H1 (cell line): ENCODE results near the gene ZNF691. TPM values are rescaled to one million over a fixed set of nuclear protein-coding genes. Genes with fewer than 3 reads are reported as not detected.
A peak's percentile ranks its signal among the peaks of the same experiment; 100 is the strongest.

Experiments used
- CTCF ChIA-PET: fragments of 300-600 bp; sonication (Branson Sonifier 250); formaldehyde crosslinking; loops from one replicate; lab custom pipeline; 2021; ENCODE audit not compliant: partially characterized antibody; lab: Charles Lee
- POLR2A ChIA-PET: fragments of 300-600 bp; sonication (Branson Sonifier 250); formaldehyde crosslinking; loops from one replicate; lab custom pipeline; 2021; ENCODE audit warnings: inconsistent platforms; ENCODE audit not compliant: partially characterized antibody; lab: Charles Lee
- DNase-seq, 2 experiments: peaks; one replicate each; pipeline versions ENCODE4 v3.0.0 to v3.0.0-alpha.2; 2010 to 2022; ENCODE audit warnings: low spot score in 2 of 2, low read depth in 1 of 2, mixed read lengths in 1 of 2
- FAIRE-seq: peaks from 2 replicates; lab custom pipeline; 2011; peaks lifted over from hg19 to GRCh38; lab: Jason Lieb, UNC
- H2AFZ ChIP-seq: 2 replicates; pipeline ENCODE4 v1.8.1; 2012; ENCODE audit warnings: low read length, inconsistent platforms
- H2AK5ac ChIP-seq: 2 replicates; pipeline ENCODE4 v1.6.1; 2013; ENCODE audit warnings: low read depth, low read length
- H2BK120ac ChIP-seq: replicated peaks from 2 replicates; pipeline ENCODE3; 2013; ENCODE audit warnings: low read depth, low read length, inconsistent platforms
- H2BK12ac ChIP-seq: 2 replicates; pipeline ENCODE4 v1.6.1; 2013; ENCODE audit warnings: low read depth, low read length
- H2BK15ac ChIP-seq: 2 replicates; pipeline ENCODE4 v1.6.1; 2013; ENCODE audit warnings: low read length
- H2BK20ac ChIP-seq: 2 replicates; pipeline ENCODE4 v1.6.1; 2013; ENCODE audit warnings: low read length
- H2BK5ac ChIP-seq: 2 replicates; pipeline ENCODE4 v1.6.1; 2013; ENCODE audit warnings: low read depth, low read length
- H3K14ac ChIP-seq: 2 replicates; pipeline ENCODE4 v1.6.1; 2013; ENCODE audit warnings: inconsistent platforms; ENCODE audit not compliant: insufficient read length
- H3K18ac ChIP-seq: 2 replicates; pipeline ENCODE4 v1.6.1; 2013; ENCODE audit warnings: low read length; ENCODE audit errors: extremely low read depth
- H3K23ac ChIP-seq: 2 replicates; pipeline ENCODE4 v1.6.1; 2013; ENCODE audit warnings: inconsistent platforms; ENCODE audit not compliant: insufficient read length
- H3K23me2 ChIP-seq: 2 replicates; pipeline ENCODE4 v1.6.1; 2013; ENCODE audit warnings: low read depth, low read length
- H3K27ac ChIP-seq: 2 replicates; pipeline ENCODE4 v1.6.1; 2011; ENCODE audit warnings: low read depth, low read length, inconsistent platforms
- H3K27me3 ChIP-seq, 4 experiments: replicated peaks in 1 of 4; 1 replicate in 1 of 4; 2 replicates in 3 of 4; pipeline versions ENCODE4 v1.6.1 to v1.8.1; 2011 to 2013; ENCODE audit warnings: low read length in 3 of 4, mild to moderate bottlenecking in 3 of 4, inconsistent platforms in 2 of 4, mixed read lengths in 2 of 4, moderate library complexity in 1 of 4; ENCODE audit not compliant: control insufficient read depth in 3 of 4, insufficient read depth in 3 of 4; ENCODE audit errors: extremely low read depth in 1 of 4
- H3K36me3 ChIP-seq, 4 experiments: 2 replicates each; pipeline versions ENCODE4 v1.6.1 to v1.8.1; 2011 to 2013; ENCODE audit warnings: mild to moderate bottlenecking in 4 of 4, low read length in 3 of 4, moderate library complexity in 2 of 4, control low read depth in 1 of 4, inconsistent platforms in 1 of 4; ENCODE audit not compliant: insufficient read depth in 4 of 4, control insufficient read depth in 2 of 4
- H3K4ac ChIP-seq: replicated peaks from 2 replicates; pipeline ENCODE3; 2013; ENCODE audit warnings: low read length, low read depth, mixed read lengths, inconsistent platforms; ENCODE audit not compliant: insufficient read length
- H3K4me1 ChIP-seq, 4 experiments: replicated peaks in 1 of 4; 1 replicate in 1 of 4; 2 replicates in 3 of 4; pipeline versions ENCODE4 v1.6.1 to v1.8.1; 2011 to 2013; ENCODE audit warnings: low read length in 3 of 4, inconsistent platforms in 2 of 4, mixed read lengths in 1 of 4; ENCODE audit not compliant: insufficient read depth in 4 of 4, control insufficient read depth in 3 of 4
- H3K4me2 ChIP-seq, 2 experiments: 2 replicates each; pipeline versions ENCODE4 v1.6.1 to v1.8.1; 2011 to 2013; ENCODE audit warnings: low read depth in 2 of 2, low read length in 2 of 2, control low read depth in 1 of 2, inconsistent platforms in 1 of 2, mild to moderate bottlenecking in 1 of 2; ENCODE audit not compliant: insufficient read depth in 1 of 2
- H3K4me3 ChIP-seq, 4 experiments: fragments of 200-600, 300-600 bp in 1 of 4; sonication (generic), shearing (Covaris generic), sonication (Bioruptor Twin) in 1 of 4; 2 replicates each; pipeline versions ENCODE4 v1.5.1 to v1.8.1; 2011 to 2016; ENCODE audit warnings: low read length in 4 of 4, low read depth in 3 of 4, control low read depth in 2 of 4, inconsistent platforms in 2 of 4, mild to moderate bottlenecking in 2 of 4, mixed read lengths in 1 of 4, moderate library complexity in 1 of 4; ENCODE audit not compliant: insufficient read depth in 2 of 4; ENCODE audit errors: extremely low read depth in 1 of 4
- H3K56ac ChIP-seq: replicated peaks from 2 replicates; pipeline ENCODE3; 2013; ENCODE audit warnings: low read depth, mild to moderate bottlenecking, mixed read lengths, low read length, inconsistent platforms; ENCODE audit not compliant: insufficient read length
- H3K79me1 ChIP-seq: 2 replicates; pipeline ENCODE4 v1.6.1; 2013; ENCODE audit warnings: low read depth, low read length, control low read depth
- H3K79me2 ChIP-seq, 2 experiments: 2 replicates each; pipeline versions ENCODE4 v1.6.1 to v1.8.1; 2012 to 2013; ENCODE audit warnings: low read length in 2 of 2, mild to moderate bottlenecking in 2 of 2, inconsistent platforms in 1 of 2; ENCODE audit not compliant: insufficient read depth in 2 of 2, control insufficient read depth in 1 of 2
- H3K9ac ChIP-seq, 4 experiments: replicated peaks in 1 of 4; 1 replicate in 1 of 4; 2 replicates in 3 of 4; pipeline versions ENCODE4 v1.6.1 to v1.8.1; 2011 to 2013; ENCODE audit warnings: low read depth in 3 of 4, low read length in 3 of 4, control low read depth in 2 of 4, mild to moderate bottlenecking in 2 of 4, moderate library complexity in 2 of 4, inconsistent platforms in 1 of 4; ENCODE audit errors: extremely low read depth in 1 of 4
- H3K9me3 ChIP-seq, 2 experiments: 2 replicates each; pipeline versions ENCODE4 v1.6.1 to v1.8.1; 2012 to 2013; ENCODE audit warnings: mild to moderate bottlenecking in 2 of 2, moderate library complexity in 2 of 2, control low read depth in 1 of 2, inconsistent platforms in 1 of 2, low read depth in 1 of 2, low read length in 1 of 2, mixed read lengths in 1 of 2; ENCODE audit not compliant: insufficient read depth in 2 of 2
- H4K20me1 ChIP-seq, 2 experiments: replicated peaks in 1 of 2; 2 replicates each; pipeline versions ENCODE3 to v1.8.1; 2011 to 2013; ENCODE audit warnings: inconsistent platforms in 2 of 2, low read length in 2 of 2, mild to moderate bottlenecking in 1 of 2; ENCODE audit not compliant: insufficient read depth in 2 of 2, control insufficient read depth in 1 of 2
- H4K5ac ChIP-seq: 2 replicates; pipeline ENCODE4 v1.6.1; 2013; ENCODE audit warnings: low read length, low read depth, mixed read lengths, inconsistent platforms; ENCODE audit not compliant: insufficient read length
- H4K8ac ChIP-seq: 2 replicates; pipeline ENCODE4 v1.8.0; 2013; ENCODE audit warnings: mild to moderate bottlenecking, moderate library complexity, low read length, inconsistent platforms; ENCODE audit not compliant: insufficient read depth; ENCODE audit errors: extremely low read depth
- H4K91ac ChIP-seq: replicated peaks from 2 replicates; pipeline ENCODE3; 2013; ENCODE audit warnings: low read length, mixed read lengths, inconsistent platforms; ENCODE audit not compliant: insufficient read length
- WGBS, 2 experiments: shearing (Covaris generic) in 1 of 2; methylation state at CpG; one replicate each; pipeline versions ENCODE4 v1.1.6 to v1.1.7; 2013 to 2015; ENCODE audit warnings: low lambda C conversion rate in 2 of 2, mixed read lengths in 2 of 2, inconsistent platforms in 1 of 2, low coverage in 1 of 2, missing lambda C conversion rate in 1 of 2; ENCODE audit not compliant: insufficient replicate concordance in 2 of 2, insufficient coverage in 1 of 2, insufficient read length in 1 of 2; ENCODE audit errors: extremely low coverage in 1 of 2, missing lambda C conversion rate in 1 of 2; 5-methylcytosine and 5-hydroxymethylcytosine counted together
- polyA plus RNA-seq, 7 experiments: library from polyadenylated mRNA; depleted of rRNA in 3 of 7; stranded (reverse) in 5 of 7; unstranded in 2 of 7; fragments of >200 nt in 5 of 7; fragments of 200-250 nt in 2 of 7; gene quantifications; 1 replicate in 5 of 7; 2 replicates in 1 of 7; 4 replicates in 1 of 7; pipeline versions ENCODE4 v1.2.1 to v1.2.3, GENCODE V29; 2011 to 2013; ENCODE audit warnings: missing spikeins in 2 of 7, mixed read lengths in 2 of 7
- total RNA-seq: library from RNA; stranded (reverse); fragmentation: NEBNext Ultra II Directional; extraction: Animal tissue kit (Norgen Biotek cat#: 25700); gene quantifications from 2 replicates; pipeline ENCODE4 v1.2.1, GENCODE V29; 2021
- TF ChIP-seq, protein P1 (sequence below), 3 experiments: IDR thresholded peaks; 1 replicate in 2 of 3; 2 replicates in 1 of 3; pipeline versions ENCODE4 v1.5.1 to v1.6.1; 2011; ENCODE audit warnings: low read length in 3 of 3, mild to moderate bottlenecking in 3 of 3, inconsistent platforms in 2 of 3, low read depth in 1 of 3, moderate library complexity in 1 of 3; ENCODE audit not compliant: insufficient read depth in 1 of 3; ENCODE audit errors: control extremely low read depth in 1 of 3

The ZNF691 gene
- total and polyA plus RNA-seq, 2 of the 8 experiments (the other 6 are each of a cell fraction or from before 2014, with no cell fraction given), result 19.5 TPM

DNA sequence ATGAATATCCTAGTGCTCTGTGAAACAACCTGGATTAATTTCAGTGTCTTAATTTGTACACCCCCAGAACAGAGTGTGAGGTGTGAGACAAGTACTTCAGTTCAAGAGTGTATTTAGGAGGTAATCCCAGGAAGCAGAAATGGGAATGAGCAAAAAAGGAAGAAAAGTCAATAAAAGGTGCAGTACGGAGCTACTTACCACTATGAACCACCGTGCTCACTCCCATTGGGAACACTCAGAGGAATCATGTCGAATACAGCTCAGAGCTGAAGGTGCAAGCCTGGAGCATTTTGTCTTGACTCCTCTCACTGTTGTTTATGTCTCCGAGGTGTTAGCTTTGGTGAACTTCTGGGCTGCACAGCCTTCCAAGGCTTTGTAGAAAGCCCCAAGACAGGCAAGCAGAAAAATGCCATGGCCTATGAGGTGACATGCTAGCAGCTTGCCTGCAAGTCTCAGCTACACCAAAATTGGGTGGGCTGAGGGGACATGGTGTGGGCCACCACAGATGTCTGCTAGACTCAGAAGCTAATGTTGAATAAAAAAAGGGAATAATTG lies 21.9 kb upstream of the ZNF691 start:
- FAIRE-seq (no peak), DNase-seq (peak in 1 of 2 experiments; percentile 33)
- H3K9me3 ChIP-seq, result no peaks in the 10 kb centered on the region
- WGBS, 2 experiments, result 82% methylated on average over 4 of the region's 4 CpGs; no CpG with 5 or more reads in 1 of the 2 experiments
- H3K9ac ChIP-seq, result no peak overlapping the region
- no peak overlapping the region for H4K91ac ChIP-seq
- H3K56ac ChIP-seq, result no peak overlapping the region
- H3K36me3 ChIP-seq, result no peaks in the 10 kb centered on the region
- H2AFZ ChIP-seq, result no peak overlapping the region
- H3K4me1 ChIP-seq, result peaks cover 0 to 3% (median 1%) of the 10 kb centered on the region in 4 experiments; a peak in 1 of 7 replicates
- no peaks in the 10 kb centered on the region for H3K23me2 ChIP-seq
- H3K18ac ChIP-seq, result no peak overlapping the region
- H3K14ac ChIP-seq, result no peak overlapping the region
- H3K23ac ChIP-seq, result no peak overlapping the region
- H3K27ac ChIP-seq, result no peak overlapping the region
- no peak overlapping the region for H2BK15ac ChIP-seq
- no peaks in the 10 kb centered on the region for H4K20me1 ChIP-seq
- TF ChIP-seq, protein P1, sequence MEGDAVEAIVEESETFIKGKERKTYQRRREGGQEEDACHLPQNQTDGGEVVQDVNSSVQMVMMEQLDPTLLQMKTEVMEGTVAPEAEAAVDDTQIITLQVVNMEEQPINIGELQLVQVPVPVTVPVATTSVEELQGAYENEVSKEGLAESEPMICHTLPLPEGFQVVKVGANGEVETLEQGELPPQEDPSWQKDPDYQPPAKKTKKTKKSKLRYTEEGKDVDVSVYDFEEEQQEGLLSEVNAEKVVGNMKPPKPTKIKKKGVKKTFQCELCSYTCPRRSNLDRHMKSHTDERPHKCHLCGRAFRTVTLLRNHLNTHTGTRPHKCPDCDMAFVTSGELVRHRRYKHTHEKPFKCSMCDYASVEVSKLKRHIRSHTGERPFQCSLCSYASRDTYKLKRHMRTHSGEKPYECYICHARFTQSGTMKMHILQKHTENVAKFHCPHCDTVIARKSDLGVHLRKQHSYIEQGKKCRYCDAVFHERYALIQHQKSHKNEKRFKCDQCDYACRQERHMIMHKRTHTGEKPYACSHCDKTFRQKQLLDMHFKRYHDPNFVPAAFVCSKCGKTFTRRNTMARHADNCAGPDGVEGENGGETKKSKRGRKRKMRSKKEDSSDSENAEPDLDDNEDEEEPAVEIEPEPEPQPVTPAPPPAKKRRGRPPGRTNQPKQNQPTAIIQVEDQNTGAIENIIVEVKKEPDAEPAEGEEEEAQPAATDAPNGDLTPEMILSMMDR (IDR thresholded peaks at IDR 0.05; ENCODE audit: control extremely low read depth in 1 of 3, insufficient read depth in 1 of 3, low read depth in 1 of 3, low read length in 3 of 3), result no peak
- H3K4me3 ChIP-seq, result no peak overlapping the region
- no peak overlapping the region for H2BK20ac ChIP-seq
- H2BK120ac ChIP-seq, result no peak overlapping the region
- no peaks in the 10 kb centered on the region for H3K79me2 ChIP-seq
- H4K8ac ChIP-seq, result no peak overlapping the region
- no peaks in the 10 kb centered on the region for H3K27me3 ChIP-seq
- POLR2A ChIA-PET, result interaction anchor here (0.8 to 5.5 kb wide), 6 partner anchors 8 to 367 kb away, joined by 3 to 21 read pairs (median 3); partner anchors contain the start of genes ERMAP, SVBP and ZNF691
- H4K5ac ChIP-seq, result no peak overlapping the region
- no peak overlapping the region for H2BK5ac ChIP-seq
- CTCF ChIA-PET, result interaction anchor here (0.6 to 1.2 kb wide), 3 partner anchors 38 to 150 kb away, joined by 3 to 4 read pairs (median 3); no protein-coding TSS in a partner anchor
- no peak overlapping the region for H2AK5ac ChIP-seq
- no peaks in the 10 kb centered on the region for H3K79me1 ChIP-seq
- no peak overlapping the region for H3K4me2 ChIP-seq
- no peak overlapping the region for H2BK12ac ChIP-seq
- H3K4ac ChIP-seq, result no peak overlapping the region
